GM21723 (cell line): ENCODE results near the gene ANG.
A peak's percentile ranks its signal among the peaks of the same experiment; 100 is the strongest.

Experiments used
- ATAC-seq: cut with Tn5 transposase; IDR thresholded peaks from one replicate; pipeline ENCODE4 v1.9.1; 2021; ENCODE audit warnings: mild to moderate bottlenecking, moderate library complexity; ENCODE audit not compliant: unreplicated experiment

The ANG gene

DNA sequence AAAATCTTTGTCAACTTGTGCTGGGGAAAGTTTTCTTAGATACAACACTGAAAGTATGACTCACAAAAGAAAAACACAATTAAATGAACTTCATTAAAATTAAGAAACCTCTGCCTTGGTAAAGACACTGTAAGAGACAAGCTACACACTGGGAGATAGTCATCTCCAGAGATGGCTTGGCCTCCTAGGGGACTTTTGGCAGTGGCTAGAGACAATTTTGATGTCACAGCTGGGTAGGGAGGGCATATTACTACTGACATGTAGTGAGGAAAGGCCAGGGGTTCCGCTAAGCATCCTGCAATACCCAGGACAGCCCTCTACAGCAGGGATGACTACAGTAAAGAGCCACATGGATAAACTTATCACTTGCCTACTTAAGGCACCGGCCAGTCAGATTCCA is 12.9 kb upstream of the ANG start:
- ATAC-seq: no peak

DNA sequence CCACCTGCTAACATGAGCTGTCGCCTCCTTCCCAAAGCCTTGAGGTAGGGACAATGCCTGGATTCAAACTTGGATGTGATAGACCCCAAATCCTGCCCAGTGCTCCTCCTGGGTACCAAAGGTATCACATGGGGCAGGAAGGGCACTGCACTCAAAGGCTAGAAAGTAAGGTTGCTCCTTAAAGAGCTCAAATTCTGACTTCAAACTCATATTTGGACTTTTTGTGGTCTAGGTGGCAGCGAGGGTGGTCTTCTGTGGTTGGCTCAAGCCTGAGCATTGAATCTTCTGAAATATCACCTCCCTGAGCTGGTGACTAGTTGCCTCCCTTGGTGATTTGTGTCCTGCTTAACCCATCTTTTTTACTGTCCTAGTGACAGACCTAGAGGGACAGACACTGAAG is 12.5 kb upstream of the ANG start:
- no peak for ATAC-seq

DNA sequence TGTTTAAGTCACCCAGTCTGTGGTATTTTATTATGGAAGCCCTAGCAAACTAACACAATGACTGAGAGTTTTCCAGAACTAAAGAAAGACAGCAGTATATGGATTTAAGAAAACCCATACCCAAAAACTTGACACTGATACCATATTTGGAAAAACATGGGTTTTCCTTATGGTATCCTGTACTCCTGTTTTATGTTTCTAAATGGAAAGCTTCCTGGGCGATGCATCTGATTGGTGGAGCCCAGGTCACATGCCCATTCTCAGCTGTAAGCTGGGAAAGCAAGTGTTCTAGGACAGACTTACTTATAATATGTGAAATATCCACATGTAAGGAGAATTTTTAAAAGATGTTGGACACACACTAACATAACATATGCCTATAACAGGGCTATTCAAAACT is 8.7 kb upstream of the ANG start:
- ATAC-seq: no peak

DNA sequence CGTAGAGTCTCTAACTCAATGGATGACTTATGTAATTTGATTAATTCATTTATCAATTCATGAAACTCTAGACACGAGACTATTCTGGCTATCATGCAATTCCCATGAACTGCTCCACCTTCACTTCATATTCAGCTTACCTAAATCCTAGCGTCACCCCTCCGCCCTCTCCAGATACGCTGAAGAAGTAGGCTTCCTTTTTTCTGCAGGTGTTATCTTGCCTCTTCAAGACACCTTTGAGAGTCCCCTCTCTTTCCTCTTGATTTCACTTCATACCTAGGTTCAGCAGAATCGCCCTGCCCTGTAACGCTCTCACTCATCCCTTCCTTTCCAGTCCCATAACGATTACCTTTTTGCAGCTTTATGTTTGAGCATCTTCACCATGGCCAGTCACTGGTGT is 8.2 kb upstream of the ANG start:
- ATAC-seq: no peak

DNA sequence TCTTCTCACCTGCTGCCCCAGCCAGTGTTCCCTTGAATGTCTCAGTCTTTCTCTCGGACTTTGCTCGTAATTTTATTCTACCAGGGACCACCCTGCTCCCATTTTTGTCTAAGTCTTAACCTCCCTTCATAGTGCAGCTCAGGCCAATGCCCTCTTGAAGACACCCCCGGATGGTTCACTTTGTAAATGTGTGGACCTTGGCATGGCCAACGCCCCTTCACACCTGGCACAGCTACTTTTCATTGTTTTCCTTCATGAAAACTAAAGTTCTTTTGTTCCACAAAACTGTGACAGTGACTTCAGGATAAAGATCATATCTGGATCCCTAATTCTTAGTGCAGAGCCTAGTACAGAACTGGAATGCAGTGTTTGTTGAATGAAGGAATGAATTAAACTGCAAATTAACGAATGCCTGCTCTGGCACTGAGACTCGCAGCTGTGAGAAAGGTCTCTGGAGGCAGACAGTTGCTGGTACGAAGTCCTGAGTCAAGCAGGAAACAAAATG is 7.7 kb upstream of the ANG start:
- peak; percentile 32 for ATAC-seq

DNA sequence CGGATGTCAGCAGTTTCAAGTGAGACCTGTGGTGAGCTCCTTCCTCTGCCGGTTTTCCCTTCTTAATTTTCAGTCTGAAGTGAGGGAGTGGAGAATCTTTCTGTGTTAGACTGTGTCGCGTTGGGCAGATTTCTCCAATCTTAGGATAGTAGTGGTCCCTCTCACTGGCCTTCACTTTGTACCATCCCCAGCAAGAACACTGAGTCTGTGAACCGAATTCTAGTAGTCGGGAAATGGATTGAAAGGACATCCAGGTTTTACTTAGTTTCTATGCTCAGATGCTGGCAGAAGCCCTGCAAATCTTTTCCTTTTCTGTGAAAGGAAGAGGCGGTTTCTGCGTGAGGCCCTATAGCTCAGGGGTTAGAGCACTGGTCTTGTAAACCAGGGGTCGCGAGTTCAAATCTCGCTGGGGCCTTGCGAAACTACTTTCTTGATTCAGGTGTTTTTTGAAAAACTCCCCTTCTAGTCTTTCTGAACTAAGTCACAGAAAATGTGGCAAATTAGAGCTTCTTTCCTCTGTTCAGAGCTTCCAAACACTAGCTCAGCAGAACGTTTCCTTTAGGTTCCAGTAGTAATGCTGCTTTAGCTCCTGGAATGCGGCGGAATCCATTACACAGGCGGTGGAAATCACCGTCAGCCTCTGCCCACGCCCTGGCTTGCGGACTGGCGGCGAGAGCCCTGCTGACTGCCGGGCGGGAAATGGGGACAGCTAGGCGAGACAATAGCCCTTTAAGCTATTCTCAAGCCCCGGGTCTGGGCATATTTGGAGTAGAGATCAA is 7.0 kb upstream of the ANG start:
- peak; percentile 21 for ATAC-seq

DNA sequence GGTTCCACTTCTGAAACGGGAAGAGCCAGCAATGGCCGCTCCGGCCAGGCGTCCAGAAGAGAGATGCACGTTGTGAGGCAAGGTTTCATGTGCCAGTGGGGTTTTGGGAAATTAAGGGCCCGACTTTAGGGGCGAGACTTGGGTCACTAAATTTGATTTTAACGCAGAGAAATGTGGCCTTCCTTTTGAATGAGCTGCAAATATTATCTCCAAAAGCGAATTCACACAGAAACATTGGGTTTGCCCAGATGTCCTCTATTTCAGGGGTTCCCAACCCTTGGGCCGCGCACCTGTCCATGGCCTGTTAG is 6.5 kb upstream of the ANG start:
- ATAC-seq: no peak

DNA sequence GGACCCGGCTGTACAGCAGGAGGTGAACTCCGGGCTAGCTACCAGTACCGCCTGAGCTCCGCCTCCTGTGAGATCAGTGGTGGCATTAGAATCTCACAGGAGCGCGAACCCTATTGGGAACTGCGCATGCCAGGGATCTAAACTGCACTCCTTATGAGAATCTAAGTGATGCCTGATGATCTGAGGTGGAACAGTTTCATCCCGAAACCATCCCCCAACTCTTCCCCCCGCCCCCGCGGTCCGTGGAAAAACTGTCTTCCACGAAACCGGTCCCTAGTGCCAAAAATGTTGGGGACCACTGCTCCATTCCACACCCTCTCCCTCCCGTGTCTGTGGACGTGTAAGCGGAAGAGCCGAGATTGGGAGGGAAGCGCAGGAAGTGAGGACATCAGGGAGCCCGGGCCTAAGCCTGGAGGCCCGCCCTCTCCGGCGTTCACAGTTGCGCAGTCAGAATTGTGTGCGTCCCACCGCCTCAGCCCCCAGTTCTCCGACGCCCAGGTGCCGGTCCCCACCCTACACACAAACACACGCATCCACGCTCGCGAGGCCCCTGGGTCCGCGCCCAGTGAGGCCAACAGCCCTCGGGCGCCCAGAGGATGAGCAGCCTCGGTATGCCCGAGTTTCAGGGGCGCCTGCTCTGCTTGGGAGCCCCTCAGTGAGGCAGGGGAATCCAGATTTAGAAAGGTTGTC is 6.0 kb upstream of the ANG start:
- peak; percentile 55 for ATAC-seq

DNA sequence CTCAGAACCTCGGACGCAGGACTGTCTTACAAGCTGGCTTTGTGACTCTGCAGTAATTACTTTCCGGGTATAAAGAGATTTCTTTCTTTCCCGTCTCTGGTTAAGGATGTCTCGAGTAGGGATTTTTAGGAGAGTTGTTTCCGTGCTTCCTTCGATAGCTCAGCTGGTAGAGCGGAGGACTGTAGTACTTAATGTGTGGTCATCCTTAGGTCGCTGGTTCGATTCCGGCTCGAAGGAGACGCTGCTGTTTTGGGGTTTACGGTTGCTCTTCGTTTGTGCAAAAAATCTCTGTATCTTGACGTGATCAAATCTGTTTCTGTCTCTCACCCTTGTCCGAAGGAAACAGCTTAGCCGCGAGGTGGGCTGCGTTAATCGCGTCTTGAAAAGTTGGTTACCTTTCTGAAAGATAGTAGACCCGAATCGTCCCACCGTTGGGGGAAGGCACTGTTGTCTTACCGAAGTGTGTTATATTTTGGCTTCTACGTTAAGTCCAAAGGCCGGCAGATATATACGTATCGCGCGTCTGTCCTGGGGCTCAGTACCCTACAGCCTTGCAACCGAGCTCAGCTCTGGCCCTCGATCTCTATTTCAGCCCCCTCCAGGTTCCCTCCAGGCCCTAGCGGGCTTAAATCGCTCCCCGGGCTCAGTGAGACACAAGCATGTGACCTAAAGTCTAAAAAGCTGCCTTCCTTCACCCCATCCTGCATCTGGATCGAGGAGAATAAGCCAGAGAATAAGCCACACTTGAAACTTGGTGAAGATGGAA is 5.3 kb upstream of the ANG start:
- peak; percentile 40 for ATAC-seq

DNA sequence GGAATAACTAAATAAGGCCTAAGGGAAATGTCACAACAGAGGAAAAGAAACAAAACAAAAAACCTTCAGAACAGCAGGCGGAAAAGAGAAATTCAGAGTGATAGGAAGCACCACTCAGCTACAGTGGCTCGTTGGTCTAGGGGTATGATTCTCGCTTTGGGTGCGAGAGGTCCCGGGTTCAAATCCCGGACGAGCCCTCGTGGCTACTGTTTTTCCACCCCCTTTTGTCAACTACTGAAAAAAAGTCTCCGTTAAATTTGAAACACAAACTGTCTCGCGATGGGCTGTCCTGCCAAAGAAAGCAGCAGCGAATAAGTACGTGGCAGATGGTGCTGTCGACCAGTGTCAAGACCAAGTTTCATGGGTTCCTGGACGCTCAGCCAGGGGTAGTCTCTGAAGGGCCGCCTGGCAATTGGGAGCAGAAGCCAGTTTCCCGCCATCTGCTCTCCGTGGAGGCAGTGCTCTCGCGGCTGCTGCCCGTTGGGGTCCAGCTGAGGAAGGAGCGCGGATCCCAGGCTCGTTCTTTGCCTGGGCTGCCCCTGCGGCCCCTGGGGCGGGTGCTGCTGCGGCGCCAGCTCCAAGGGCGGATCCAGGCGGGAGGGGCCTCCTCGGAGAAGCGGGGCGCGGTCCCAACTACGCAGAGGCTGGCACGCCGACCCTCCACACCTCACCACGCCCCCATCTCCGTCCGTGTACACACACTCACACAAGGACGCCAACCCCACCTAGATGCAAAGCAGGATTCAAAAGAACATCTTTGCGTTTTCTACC is 4.5 kb upstream of the ANG start, which contains the start of gene RNASE4:
TSS of gene RNASE4 (plus strand) at position 670 of the 771 bp plus-strand sequence. CDS start 14,812 bp downstream, outside the sequence.
- ATAC-seq: peak; percentile 29

DNA sequence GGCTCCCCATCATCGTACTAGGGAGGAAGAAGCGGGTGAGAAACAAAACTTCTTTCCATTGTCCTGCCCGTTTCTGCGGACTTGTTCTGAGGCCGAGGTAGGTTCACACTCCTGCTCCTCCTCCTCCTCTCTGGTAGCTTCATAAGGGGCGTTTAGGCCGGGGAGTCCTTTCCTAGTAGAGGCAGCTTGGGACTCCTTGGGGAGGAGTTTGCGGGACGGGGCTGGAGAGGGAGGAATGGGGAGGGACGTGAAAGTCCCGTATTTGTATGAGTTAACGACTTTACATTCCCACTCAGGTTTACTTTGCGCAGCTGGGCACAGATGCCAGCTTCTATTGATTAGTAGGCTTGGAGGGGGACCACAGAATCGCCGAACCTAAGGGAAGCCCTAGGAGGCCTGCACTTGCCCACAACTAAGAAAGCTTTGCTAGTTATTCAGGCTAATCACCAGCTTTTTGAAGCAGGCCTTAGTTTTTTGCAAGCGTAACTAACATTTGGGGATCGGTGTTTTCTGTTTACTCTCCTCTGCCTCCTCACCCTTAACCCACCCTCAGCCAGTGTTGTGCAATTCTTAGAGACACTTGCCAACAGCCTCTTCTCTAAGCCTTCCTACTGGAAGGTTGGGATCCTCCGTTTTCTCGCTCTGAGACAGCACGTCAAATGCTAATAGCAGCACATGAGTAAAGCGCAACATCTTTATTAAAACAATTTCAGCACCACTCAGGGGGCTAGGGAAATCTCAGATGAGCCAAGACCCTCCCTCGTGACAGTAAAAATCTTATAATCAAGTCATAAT is 3.7 kb upstream of the ANG start:
- no peak for ATAC-seq

DNA sequence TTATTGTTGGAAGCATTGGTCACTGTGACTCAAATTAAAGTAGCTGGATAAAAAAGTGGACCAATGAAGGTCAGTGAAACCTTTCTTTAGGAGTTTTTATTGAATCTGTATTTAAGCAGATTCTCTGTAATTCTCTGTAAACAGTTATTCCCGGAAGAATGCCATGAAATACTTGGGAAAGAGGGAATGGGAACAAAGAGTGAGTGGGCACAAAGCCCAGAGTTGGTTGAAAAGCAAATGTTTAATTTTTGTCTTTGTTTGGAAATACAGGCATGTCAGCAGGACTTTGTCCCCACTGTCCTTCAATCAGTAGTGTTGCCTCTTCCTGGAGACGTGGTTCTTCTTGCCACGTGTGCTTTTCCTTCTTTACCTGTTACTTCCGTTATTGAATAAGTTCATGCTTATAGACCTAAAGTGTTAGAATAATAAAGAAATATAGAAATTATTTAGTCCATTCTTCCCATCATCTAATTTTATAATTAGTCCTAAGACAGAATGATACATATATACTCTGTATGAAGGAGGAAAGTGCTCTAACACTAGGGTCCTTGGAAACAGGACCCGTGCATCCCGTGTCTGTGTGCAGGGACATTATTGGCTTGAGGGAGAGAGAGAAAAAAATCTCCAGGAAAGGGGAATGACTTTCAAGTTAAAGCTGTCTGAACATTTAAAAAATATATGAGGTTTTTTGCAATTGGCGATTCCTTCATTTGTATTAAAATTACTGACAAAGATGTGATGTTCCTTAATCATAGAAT is 2.0 kb upstream of the ANG start:
- no peak for ATAC-seq

DNA sequence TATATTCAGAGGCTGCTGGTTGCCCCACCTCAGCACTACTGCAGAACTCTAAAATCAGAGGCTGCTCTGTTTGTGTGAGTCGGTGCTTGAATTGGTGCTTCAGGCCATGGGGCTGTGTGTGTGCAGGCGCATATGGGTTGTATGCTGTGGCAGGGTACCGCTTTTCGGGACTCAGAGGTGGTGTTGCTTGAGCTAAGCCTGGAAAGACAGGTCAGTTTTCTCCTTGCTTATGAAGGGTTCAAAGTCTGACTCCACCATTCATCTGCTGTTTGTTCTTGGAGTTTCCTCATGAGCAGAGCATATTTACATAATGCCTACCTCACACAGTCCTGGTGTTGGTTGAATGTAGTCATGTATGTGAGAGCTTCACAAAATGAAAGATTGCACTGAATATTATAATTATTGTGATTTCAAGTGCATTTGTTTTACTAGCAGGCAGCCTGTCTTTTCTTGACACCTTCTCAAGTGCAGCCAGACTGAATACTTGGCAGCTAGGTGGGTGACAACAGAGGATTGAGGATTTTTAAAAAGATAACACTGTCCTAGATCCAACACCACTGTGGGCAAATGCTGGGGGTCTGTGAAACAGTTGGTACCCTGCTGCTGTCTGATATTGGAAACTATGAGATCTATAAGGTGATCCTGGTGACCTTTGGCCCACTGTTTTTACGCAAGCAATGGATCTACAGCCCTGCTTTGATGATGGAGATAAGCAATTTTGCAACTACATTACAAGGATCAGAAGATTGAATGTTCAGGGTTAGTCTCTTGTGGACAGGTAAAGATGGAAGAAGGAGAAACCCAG is 1.0 kb upstream of the ANG start:
- no peak for ATAC-seq

DNA sequence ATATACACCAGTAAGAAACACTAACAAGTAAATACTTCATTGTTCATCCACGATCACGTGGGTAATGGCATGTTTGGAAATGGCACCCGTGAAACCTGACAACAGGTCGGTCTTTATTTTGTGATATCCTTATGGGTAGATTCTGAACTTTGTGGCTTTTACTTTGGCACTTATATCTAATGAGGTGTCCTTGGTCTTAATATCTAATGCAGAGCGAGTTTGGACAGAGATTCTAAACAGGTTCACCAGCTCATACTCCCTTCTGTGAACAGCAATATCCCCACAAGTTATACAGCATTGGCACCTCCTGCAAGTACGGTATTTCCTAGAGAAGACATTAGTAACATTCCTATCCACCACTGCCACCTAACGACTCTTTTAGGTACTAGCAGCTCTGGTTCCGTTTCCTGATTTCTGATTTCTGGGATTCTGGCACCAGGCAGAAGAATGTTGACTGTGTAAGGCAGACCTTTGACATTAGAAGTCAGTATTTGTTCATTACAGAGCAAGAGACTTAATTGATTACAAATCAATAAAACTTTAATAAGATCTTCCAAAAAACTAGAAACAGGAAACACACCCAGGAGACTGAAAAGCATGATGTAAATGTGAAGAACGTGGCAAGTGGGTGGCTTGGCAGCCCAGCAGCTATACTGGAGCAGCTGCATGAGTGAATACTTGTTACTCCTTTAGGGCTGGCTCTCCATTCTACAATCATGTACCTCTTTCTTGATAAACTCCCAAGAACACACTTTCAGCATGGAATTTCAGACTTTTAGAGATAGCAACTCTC is 2.5 kb downstream of the ANG start:
- peak; percentile 75 for ATAC-seq

DNA sequence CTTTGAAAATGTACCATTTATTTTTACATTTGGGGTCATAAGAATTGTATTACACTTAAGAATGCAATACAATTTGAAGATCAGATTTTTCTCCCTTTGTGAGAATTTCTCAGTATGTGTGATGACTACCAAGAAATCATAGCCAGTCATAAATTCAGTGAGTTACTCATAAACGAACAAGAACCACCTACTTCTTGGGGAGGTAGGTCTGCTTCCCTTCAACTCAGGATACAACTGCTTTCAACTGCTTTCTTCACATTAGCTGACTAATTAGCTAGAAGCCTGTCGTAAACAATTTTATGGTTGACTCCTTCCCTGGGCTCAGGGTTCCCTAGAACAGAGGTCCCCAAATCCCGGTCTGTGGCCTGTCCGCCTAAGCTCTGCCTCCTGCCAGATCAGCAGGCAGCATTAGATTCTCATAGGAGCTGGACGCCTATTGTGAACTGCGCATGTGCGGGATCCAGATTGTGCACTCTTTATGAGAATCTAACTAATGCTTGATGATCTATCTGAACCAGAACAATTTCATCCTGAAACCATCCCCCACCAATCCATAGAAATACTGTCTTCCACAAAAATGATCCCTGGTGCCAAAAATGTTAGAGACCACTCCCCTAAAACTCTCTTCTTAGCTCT is 3.7 kb downstream of the ANG start:
- ATAC-seq: no peak

DNA sequence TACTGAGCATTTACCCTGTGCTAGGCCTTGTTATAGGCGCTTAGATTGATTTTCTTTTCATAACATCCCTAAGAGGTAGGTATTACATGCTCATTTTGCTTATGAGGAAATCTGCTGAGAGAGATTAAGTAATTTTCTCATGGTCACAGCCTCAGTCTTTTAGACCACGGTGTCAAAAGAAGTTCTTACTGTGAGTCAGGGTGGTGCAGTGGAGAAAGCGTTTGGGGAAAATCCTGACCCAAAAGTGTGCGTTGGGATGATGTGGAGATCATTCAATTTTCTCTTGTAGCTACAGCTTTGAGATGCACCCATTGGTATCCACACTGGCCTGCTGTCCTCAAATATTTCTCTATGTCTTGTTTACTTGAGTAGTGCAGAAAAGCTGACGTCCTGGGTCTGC is 8.2 kb downstream of the ANG start:
- ATAC-seq: no peak

DNA sequence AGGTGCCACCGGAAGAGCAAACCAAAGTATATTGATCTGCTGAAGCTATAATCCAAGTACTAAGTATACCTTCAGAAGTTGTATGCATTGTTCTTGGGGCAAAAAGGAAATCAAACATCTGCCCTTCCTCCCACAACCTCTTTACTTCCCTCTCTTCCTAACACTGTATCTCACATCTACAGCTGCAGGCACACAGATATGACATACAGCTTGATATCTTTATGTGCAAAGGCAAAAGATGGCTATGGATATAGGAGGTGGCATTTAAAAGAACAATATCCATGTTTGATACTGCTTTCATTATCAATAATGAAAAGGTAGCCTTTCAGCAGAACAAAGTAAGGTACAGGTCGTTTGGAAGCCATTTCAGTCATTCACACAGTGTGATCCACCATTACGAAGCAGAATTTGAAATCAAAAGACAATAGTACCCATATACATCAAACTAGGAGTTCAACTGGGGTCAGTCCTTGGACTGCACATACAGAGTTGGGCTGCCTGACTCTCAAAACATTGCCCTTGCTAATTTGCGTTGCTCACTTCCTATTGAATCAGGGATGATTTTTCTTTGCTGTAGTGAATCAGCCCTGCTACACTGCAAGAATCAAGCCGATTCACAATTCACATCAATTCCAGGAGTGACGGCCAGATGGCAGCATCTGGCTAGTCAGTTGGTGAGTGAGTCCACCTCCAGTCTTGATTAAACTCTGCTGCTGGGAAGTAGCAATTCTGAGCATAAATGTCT is 8.9 kb downstream of the ANG start:
- no peak for ATAC-seq
